ENCODE data around the gene NCKAP1. TPM values are rescaled to one million over a fixed set of nuclear protein-coding genes. Genes with fewer than 3 reads are reported as not detected.

NCKAP1 gene
- total RNA-seq, 2 experiments from 2014 or later = 0.96 to 1.6 TPM

GRCh38 chr2:182915369-182916326, 122.6 kb downstream of the NCKAP1 start:
- Mint-ChIP-seq H3K4me1 (peaks cover 4% of the 10 kb centered on the region), H3K27ac (no peak overlapping the region), H3K4me3 (no peak overlapping the region), H3K27me3 (no peaks in the 10 kb centered on the region), H3K36me3 (no peaks in the 10 kb centered on the region), H3K9me3 (ENCODE audit: low read depth) (no peaks in the 10 kb centered on the region)
- ATAC-seq = no peak
- DNase-seq = no peak
- CTCF ChIA-PET = interaction anchor here (0.7 to 2.4 kb wide), 3 partner anchors 12 to 19 kb away, joined by 3 to 6 read pairs (median 4); no protein-coding TSS in a partner anchor

GRCh38 chr2:182914852-182915251, 123.4 kb downstream of the NCKAP1 start:
- Mint-ChIP-seq H3K27me3 (no peaks in the 10 kb centered on the region), H3K4me3 (no peak overlapping the region), H3K27ac (no peak overlapping the region), H3K9me3 (ENCODE audit: low read depth) (no peaks in the 10 kb centered on the region), H3K36me3 (no peaks in the 10 kb centered on the region), H3K4me1 (peaks cover 2% of the 10 kb centered on the region)
- no peak for ATAC-seq
- CTCF ChIA-PET = interaction anchor here (0.7 to 2.4 kb wide), 2 partner anchors 11 to 215 kb away, joined by 3 to 6 read pairs; no protein-coding TSS in a partner anchor
- no peak for DNase-seq

DNA sequence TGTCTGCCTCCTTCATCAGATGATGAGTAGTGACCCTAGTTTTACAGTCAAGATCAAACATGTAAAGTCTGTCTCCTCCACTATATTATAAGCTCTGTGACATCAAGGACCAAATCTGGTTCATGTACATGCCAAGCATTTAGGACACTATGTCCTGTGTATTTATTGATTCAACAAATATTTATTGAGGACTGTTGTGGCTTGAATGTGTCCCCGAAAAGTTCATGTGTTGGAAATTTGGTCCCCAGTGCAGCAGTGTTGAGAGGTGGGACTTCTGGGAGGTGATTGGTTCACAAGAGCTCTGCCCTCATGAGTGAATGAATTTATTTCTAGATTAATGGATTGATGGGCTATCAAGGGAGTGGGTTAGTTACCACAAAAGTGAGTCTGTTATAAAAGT, 125.2 kb downstream of the NCKAP1 start:
- H3K36me3 Mint-ChIP-seq = no peaks in the 10 kb centered on the region
- peaks cover 6% of the 10 kb centered on the region for H3K27me3 Mint-ChIP-seq
- DNase-seq (no peak), ATAC-seq (no peak)
- no peak overlapping the region for H3K4me3 Mint-ChIP-seq
- no peaks in the 10 kb centered on the region for H3K9me3 Mint-ChIP-seq (ENCODE audit: low read depth)
- H3K27ac Mint-ChIP-seq = no peak overlapping the region
- CTCF ChIA-PET = no interaction called here
- no peaks in the 10 kb centered on the region for H3K4me1 Mint-ChIP-seq

DNA sequence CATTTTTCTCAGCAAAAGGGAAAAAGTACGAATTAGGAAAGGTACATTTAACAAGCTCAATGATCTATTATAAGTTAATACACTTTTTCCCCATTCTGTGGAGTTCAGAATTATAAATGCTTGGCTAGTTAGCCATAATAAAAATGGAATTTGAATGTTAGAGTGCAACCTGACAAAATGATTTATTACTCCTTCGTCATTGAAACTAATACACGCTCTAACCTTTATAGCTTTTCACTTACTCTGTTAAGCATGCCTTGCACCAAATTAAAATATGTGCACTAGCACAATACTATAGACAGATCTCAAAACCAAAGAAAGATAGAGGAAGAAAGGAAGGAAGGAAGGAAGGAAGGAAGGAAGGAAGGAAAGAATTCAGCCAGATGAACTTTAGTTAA, 125.7 kb downstream of the NCKAP1 start:
- CTCF ChIA-PET = interaction anchor here (1.2 kb wide), 1 partner anchor 13 kb away, joined by 3 read pairs; no protein-coding TSS in a partner anchor
- ATAC-seq (no peak), DNase-seq (no peak)
- no peaks in the 10 kb centered on the region for H3K4me1 Mint-ChIP-seq
- peaks cover 6% of the 10 kb centered on the region for H3K27me3 Mint-ChIP-seq
- no peak overlapping the region for H3K4me3 Mint-ChIP-seq
- no peaks in the 10 kb centered on the region for H3K9me3 Mint-ChIP-seq (ENCODE audit: low read depth)
- H3K36me3 Mint-ChIP-seq = no peaks in the 10 kb centered on the region
- H3K27ac Mint-ChIP-seq = no peak overlapping the region

- Mint-ChIP-seq H3K27ac (no peak overlapping the region), H3K27me3 (peaks cover 6% of the 10 kb centered on the region), H3K36me3 (no peaks in the 10 kb centered on the region), H3K4me3 (no peak overlapping the region), H3K9me3 (ENCODE audit: low read depth) (no peaks in the 10 kb centered on the region), H3K4me1 (no peaks in the 10 kb centered on the region)
- no peak for DNase-seq
- no peak for ATAC-seq
- CTCF ChIA-PET = interaction anchor here (1.2 kb wide), 1 partner anchor 13 kb away, joined by 3 read pairs; no protein-coding TSS in a partner anchor
Observed at GRCh38 chr2:182911813-182912517, 126.3 kb downstream of the NCKAP1 start.

DNA sequence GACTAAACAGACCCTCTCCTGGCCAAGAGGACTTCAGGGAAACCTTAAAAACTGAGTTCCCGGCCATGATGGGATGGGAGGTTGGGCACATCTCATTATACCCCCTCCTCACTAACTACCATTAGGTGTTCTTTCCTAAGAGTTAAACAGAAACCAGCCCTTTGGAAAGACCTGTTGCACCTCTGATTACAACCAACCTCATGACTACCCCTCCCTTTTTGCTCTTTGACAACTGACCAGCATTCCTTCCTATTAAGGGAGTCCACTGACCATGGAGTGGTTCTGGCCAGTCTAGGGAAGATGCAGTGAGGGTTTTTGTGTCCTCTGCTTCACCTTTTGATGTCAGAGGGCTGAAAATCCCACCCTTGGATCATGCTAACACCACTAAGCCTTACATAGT, 127.3 kb downstream of the NCKAP1 start:
- Mint-ChIP-seq H3K27me3 (peaks cover 6% of the 10 kb centered on the region), H3K36me3 (no peaks in the 10 kb centered on the region), H3K9me3 (ENCODE audit: low read depth) (no peaks in the 10 kb centered on the region), H3K4me3 (no peak overlapping the region), H3K4me1 (no peaks in the 10 kb centered on the region), H3K27ac (no peak overlapping the region)
- no peak for DNase-seq
- CTCF ChIA-PET = no interaction called here
- ATAC-seq = no peak

DNA sequence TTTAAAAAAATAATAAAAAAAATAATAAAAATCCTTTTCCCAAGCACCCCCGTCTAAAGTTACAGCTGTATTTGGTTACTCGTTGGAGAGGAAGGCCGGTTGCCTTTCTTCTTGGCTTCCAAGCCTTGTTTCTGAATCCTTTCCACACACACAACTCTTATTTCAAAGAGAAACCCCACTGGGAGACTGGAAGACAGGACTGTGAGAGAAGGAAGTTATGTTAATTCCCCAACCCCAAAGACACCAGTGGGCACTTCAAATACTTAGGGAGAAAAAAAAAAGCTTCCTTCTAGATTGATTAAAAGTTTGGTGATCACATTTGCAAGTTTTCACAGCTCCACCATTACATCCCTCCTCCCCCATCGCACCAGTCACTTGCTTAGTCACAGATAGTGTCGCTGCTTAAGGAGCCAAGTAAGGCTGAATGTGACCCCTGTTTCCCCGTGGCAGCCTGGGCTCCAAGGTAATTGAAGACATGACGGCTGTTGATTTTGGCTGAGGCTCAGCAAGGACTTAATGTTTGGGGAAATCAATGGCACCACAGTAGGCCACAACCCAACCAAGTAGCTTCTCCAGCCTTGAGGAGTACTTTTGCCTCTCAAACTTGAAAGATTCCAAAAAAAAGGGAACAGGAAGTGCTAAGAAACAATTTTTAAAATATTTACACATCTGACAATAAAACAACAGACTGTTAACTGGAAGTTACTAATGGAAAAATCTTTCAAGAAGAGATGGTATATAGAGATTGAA, 131.0 kb downstream of the NCKAP1 start:
- peaks cover 6% of the 10 kb centered on the region for H3K27me3 Mint-ChIP-seq
- no peak overlapping the region for H3K4me3 Mint-ChIP-seq
- no peaks in the 10 kb centered on the region for H3K36me3 Mint-ChIP-seq
- no peak for ATAC-seq
- peaks cover 2% of the 10 kb centered on the region for H3K4me1 Mint-ChIP-seq
- H3K9me3 Mint-ChIP-seq (ENCODE audit: low read depth) = no peaks in the 10 kb centered on the region
- DNase-seq = no peak
- no peak overlapping the region for H3K27ac Mint-ChIP-seq
- CTCF ChIA-PET = no interaction called here

GRCh38 chr2:182906454-182906853, 131.8 kb downstream of the NCKAP1 start:
- H3K27me3 Mint-ChIP-seq = peaks cover 6% of the 10 kb centered on the region
- H3K36me3 Mint-ChIP-seq = no peaks in the 10 kb centered on the region
- CTCF ChIA-PET = no interaction called here
- DNase-seq (no peak), ATAC-seq (no peak)
- H3K9me3 Mint-ChIP-seq (ENCODE audit: low read depth) = no peaks in the 10 kb centered on the region
- no peak overlapping the region for H3K27ac Mint-ChIP-seq
- H3K4me1 Mint-ChIP-seq = peaks cover 2% of the 10 kb centered on the region
- H3K4me3 Mint-ChIP-seq = no peak overlapping the region

DNA sequence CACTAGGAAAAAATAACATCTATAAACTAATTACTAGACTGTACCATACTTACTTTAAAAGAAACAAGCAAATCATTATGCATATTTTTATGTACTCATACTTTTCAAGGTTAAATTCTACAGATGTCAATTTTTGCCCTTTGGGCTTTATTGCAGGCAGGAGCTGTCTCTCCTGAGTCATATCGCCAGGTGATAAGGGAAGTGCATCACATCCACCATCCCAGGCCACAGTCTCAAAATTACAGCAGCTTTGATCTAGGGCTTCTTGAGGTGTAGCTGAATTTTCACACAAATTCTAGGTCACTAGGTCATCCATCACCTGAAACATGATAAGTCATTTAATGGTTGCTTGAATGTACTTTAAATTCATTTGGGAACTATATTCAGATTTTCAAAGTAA, 133.4 kb downstream of the NCKAP1 start:
- Mint-ChIP-seq H3K27ac (no peak overlapping the region), H3K27me3 (peaks cover 6% of the 10 kb centered on the region), H3K4me1 (peaks cover 2% of the 10 kb centered on the region), H3K4me3 (no peak overlapping the region), H3K36me3 (no peaks in the 10 kb centered on the region), H3K9me3 (ENCODE audit: low read depth) (no peaks in the 10 kb centered on the region)
- DNase-seq = no peak
- ATAC-seq = no peak
- CTCF ChIA-PET = interaction anchor here (1.5 kb wide), 1 partner anchor 25 kb away, joined by 3 read pairs; no protein-coding TSS in a partner anchor

DNA sequence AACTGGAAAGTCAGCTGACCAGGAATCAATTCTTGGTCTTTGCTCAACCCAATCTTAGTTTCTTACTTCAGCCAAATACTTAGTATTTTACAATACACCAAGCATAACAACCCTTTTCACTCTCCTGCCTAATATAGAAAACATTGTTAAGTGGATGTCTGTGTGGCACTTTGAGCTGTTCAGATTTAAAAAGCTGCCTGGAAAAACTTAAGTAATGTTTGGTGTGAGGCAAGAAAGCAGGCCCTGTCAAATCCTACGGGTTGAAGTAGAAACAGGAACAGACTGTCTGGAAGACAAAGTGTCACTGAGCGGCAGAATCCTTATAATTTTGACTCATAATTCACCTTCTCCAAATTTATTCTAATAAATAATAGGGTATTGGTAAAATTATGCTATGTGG, 134.7 kb downstream of the NCKAP1 start:
- H3K27me3 Mint-ChIP-seq = peaks cover 2% of the 10 kb centered on the region
- no peaks in the 10 kb centered on the region for H3K9me3 Mint-ChIP-seq (ENCODE audit: low read depth)
- H3K27ac Mint-ChIP-seq = no peak overlapping the region

GRCh38 chr2:182901748-182902147, 136.5 kb downstream of the NCKAP1 start:
- no peak overlapping the region for H3K27ac Mint-ChIP-seq
- peaks cover 7% of the 10 kb centered on the region for H3K27me3 Mint-ChIP-seq
- DNase-seq (no peak), ATAC-seq (no peak)
- CTCF ChIA-PET = no interaction called here
- H3K4me3 Mint-ChIP-seq = no peak overlapping the region
- H3K36me3 Mint-ChIP-seq = no peaks in the 10 kb centered on the region
- peaks cover 9% of the 10 kb centered on the region for H3K4me1 Mint-ChIP-seq
- no peaks in the 10 kb centered on the region for H3K9me3 Mint-ChIP-seq (ENCODE audit: low read depth)

More for the DNA sequence above, 134.7 kb downstream of the NCKAP1 start:
- Mint-ChIP-seq H3K36me3 (no peaks in the 10 kb centered on the region), H3K4me3 (no peak overlapping the region), H3K4me1 (peaks cover 9% of the 10 kb centered on the region)
- no peak for ATAC-seq
- DNase-seq = no peak
- CTCF ChIA-PET = interaction anchor here (2.2 kb wide), 1 partner anchor 12 kb away, joined by 6 read pairs; no protein-coding TSS in a partner anchor

DNA sequence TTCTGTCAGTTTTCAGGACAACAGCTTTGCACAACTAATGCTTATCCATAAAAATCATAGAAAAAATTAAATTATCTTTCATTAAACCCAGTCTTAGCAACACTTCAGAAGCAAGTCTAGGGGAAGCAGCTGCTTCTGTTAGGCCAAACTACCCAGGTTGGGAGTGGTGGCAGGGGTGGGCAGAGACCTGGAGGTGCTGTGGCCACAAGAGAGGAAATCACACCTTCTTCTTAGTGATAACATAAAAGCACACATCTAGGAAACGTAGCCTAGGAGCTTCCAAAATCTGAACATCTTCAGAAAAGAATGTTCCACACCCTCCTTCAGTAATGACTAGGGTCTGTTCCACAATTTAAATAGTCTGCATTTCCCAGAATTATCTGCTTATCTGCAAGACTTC, 139.5 kb downstream of the NCKAP1 start:
- H3K36me3 Mint-ChIP-seq = no peaks in the 10 kb centered on the region
- CTCF ChIA-PET = interaction anchor here (1.1 kb wide), 1 partner anchor 13 kb away, joined by 3 read pairs; no protein-coding TSS in a partner anchor
- H3K9me3 Mint-ChIP-seq (ENCODE audit: low read depth) = no peaks in the 10 kb centered on the region
- DNase-seq (no peak), ATAC-seq (no peak)
- H3K4me1 Mint-ChIP-seq = peaks cover 7% of the 10 kb centered on the region
- H3K4me3 Mint-ChIP-seq = no peak overlapping the region
- peaks cover 13% of the 10 kb centered on the region for H3K27me3 Mint-ChIP-seq
- no peak overlapping the region for H3K27ac Mint-ChIP-seq

DNA sequence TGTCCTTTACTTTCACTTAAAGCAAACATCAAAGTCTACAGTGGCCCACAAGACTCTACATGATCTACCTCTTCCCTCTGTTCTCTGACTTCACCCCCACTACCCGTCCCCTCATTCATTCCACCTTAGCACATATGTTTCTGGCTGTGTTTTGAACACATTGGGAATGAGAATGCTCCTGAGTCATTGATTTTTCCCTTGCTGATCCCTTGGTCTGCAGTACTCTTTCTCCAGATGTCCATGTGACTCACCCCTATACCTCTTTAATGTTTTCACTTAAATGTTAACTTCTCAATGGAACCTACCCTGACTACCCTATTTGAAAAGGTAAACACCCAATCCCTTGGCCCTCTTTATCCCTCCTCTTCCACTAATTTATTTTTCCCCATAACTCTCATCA, 141.1 kb downstream of the NCKAP1 start:
- Mint-ChIP-seq H3K27ac (no peak overlapping the region), H3K9me3 (ENCODE audit: low read depth) (no peaks in the 10 kb centered on the region)

More for the DNA sequence above, 141.1 kb downstream of the NCKAP1 start:
- Mint-ChIP-seq H3K4me1 (peaks cover 7% of the 10 kb centered on the region), H3K4me3 (no peak overlapping the region), H3K27me3 (peaks cover 13% of the 10 kb centered on the region), H3K36me3 (no peaks in the 10 kb centered on the region)
- CTCF ChIA-PET = no interaction called here
- no peak for DNase-seq
- ATAC-seq = no peak
